Hepatocyte (in vitro differentiated cells): ENCODE data around the gene CRACDL.

Source experiments
- EZH2 ChIP-seq: fragments of 200-600 bp; sonication (generic); IDR thresholded peaks from 2 replicates; pipeline ENCODE4 v1.6.1; 2016; ENCODE audit warnings: antibody characterized with exemption, mild to moderate bottlenecking, borderline replicate concordance
- EZH2phosphoT487 ChIP-seq: fragments of 200-600 bp; sonication (generic); IDR thresholded peaks from one replicate; pipeline ENCODE4 v1.6.1; 2018; ENCODE audit warnings: antibody characterized with exemption, mild to moderate bottlenecking, low read depth, moderate library complexity; ENCODE audit not compliant: unreplicated experiment, severe bottlenecking
- TF ChIP-seq, protein P1 (sequence below): fragments of 200-600 bp; sonication (generic); IDR thresholded peaks from 2 replicates; pipeline ENCODE4 v1.5.1; 2016; ENCODE audit warnings: antibody characterized with exemption, mild to moderate bottlenecking; ENCODE audit not compliant: poor library complexity

DNA sequence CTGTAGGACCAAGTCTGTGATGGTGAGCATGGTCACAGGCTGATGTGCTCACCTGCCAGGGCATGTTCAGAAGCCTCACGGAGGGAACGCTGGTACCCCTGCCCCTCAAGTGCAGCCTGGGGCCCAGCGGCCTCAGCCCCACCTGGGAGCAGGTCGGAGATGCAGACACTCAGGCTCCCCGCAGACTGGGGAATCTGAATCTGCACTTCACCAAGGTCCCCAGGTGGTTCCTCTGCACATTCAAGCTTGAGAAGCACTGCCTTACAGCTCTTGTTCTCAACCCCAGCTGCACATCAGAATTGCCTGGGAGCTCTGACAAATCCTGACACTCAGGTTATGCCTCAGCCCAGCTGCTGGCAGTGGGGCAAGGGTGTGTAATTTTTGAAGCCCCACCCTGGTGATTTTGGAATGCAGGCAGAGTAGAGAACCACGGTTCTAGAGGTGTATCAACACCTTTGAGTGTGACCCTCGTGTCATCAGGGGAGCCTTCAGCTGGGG lies 54.8 kb downstream of the CRACDL start:
- TF ChIP-seq EZH2phosphoT487 = no peak
- TF ChIP-seq, protein P1, sequence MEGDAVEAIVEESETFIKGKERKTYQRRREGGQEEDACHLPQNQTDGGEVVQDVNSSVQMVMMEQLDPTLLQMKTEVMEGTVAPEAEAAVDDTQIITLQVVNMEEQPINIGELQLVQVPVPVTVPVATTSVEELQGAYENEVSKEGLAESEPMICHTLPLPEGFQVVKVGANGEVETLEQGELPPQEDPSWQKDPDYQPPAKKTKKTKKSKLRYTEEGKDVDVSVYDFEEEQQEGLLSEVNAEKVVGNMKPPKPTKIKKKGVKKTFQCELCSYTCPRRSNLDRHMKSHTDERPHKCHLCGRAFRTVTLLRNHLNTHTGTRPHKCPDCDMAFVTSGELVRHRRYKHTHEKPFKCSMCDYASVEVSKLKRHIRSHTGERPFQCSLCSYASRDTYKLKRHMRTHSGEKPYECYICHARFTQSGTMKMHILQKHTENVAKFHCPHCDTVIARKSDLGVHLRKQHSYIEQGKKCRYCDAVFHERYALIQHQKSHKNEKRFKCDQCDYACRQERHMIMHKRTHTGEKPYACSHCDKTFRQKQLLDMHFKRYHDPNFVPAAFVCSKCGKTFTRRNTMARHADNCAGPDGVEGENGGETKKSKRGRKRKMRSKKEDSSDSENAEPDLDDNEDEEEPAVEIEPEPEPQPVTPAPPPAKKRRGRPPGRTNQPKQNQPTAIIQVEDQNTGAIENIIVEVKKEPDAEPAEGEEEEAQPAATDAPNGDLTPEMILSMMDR = no peak
- TF ChIP-seq EZH2 = no peak
